Measurements from ENCODE around the gene FAM131C.

Gene FAM131C

GRCh38 chr1:16085522-16085921, 12.1 kb upstream of the FAM131C start:
- TF ChIP-seq POLR2AphosphoS5 (IDR thresholded peaks at IDR 0.05; ENCODE audit: low read depth) = no peak
- peak; percentile 45; the same call in 1 of the 2 replicates for TF ChIP-seq SPI1 (IDR thresholded peaks at IDR 0.05; ENCODE audit: borderline replicate concordance, low read depth)
- H3K4me3 ChIP-seq (replicated peaks; ENCODE audit: insufficient read depth, low read length) = no peak overlapping the region
- DNase-seq (ENCODE audit: low read depth in 1 of 2, low spot score in 1 of 2) = no peak
- H3K27ac ChIP-seq (replicated peaks) = no peak overlapping the region
- H3K27me3 ChIP-seq (ENCODE audit: insufficient read depth, poor library complexity, severe bottlenecking) = no peaks in the 10 kb centered on the region

GRCh38 chr1:16083486-16083885, 10.0 kb upstream of the FAM131C start:
- no peak for DNase-seq (ENCODE audit: low read depth in 1 of 2, low spot score in 1 of 2)
- Histone ChIP-seq H3K27me3 (ENCODE audit: insufficient read depth, poor library complexity, severe bottlenecking) (no peaks in the 10 kb centered on the region), H3K4me3 (replicated peaks; ENCODE audit: insufficient read depth, low read length) (no peak overlapping the region), H3K27ac (replicated peaks) (no peak overlapping the region)
- no peak for TF ChIP-seq POLR2AphosphoS5 (IDR thresholded peaks at IDR 0.05; ENCODE audit: low read depth)
- TF ChIP-seq SPI1 (IDR thresholded peaks at IDR 0.05; ENCODE audit: borderline replicate concordance, low read depth) = no peak
- no peak for TF ChIP-seq GABPA (IDR thresholded peaks at IDR 0.05; ENCODE audit: low read depth)
- TF ChIP-seq, protein P1, sequence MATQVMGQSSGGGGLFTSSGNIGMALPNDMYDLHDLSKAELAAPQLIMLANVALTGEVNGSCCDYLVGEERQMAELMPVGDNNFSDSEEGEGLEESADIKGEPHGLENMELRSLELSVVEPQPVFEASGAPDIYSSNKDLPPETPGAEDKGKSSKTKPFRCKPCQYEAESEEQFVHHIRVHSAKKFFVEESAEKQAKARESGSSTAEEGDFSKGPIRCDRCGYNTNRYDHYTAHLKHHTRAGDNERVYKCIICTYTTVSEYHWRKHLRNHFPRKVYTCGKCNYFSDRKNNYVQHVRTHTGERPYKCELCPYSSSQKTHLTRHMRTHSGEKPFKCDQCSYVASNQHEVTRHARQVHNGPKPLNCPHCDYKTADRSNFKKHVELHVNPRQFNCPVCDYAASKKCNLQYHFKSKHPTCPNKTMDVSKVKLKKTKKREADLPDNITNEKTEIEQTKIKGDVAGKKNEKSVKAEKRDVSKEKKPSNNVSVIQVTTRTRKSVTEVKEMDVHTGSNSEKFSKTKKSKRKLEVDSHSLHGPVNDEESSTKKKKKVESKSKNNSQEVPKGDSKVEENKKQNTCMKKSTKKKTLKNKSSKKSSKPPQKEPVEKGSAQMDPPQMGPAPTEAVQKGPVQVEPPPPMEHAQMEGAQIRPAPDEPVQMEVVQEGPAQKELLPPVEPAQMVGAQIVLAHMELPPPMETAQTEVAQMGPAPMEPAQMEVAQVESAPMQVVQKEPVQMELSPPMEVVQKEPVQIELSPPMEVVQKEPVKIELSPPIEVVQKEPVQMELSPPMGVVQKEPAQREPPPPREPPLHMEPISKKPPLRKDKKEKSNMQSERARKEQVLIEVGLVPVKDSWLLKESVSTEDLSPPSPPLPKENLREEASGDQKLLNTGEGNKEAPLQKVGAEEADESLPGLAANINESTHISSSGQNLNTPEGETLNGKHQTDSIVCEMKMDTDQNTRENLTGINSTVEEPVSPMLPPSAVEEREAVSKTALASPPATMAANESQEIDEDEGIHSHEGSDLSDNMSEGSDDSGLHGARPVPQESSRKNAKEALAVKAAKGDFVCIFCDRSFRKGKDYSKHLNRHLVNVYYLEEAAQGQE (IDR thresholded peaks at IDR 0.05; ENCODE audit: insufficient replicate concordance, low read depth) = no peak
- TF ChIP-seq, protein P2, sequence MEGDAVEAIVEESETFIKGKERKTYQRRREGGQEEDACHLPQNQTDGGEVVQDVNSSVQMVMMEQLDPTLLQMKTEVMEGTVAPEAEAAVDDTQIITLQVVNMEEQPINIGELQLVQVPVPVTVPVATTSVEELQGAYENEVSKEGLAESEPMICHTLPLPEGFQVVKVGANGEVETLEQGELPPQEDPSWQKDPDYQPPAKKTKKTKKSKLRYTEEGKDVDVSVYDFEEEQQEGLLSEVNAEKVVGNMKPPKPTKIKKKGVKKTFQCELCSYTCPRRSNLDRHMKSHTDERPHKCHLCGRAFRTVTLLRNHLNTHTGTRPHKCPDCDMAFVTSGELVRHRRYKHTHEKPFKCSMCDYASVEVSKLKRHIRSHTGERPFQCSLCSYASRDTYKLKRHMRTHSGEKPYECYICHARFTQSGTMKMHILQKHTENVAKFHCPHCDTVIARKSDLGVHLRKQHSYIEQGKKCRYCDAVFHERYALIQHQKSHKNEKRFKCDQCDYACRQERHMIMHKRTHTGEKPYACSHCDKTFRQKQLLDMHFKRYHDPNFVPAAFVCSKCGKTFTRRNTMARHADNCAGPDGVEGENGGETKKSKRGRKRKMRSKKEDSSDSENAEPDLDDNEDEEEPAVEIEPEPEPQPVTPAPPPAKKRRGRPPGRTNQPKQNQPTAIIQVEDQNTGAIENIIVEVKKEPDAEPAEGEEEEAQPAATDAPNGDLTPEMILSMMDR (IDR thresholded peaks at IDR 0.05; ENCODE audit: insufficient read depth, low read length) = no peak

- DNase-seq (ENCODE audit: low read depth in 1 of 2, low spot score in 1 of 2) = peak in 1 of 2 experiments; percentile 48
- no peak overlapping the region for H3K27ac ChIP-seq (replicated peaks)
- no peak overlapping the region for H3K4me3 ChIP-seq (replicated peaks; ENCODE audit: insufficient read depth, low read length)
- TF ChIP-seq, protein P2 (IDR thresholded peaks at IDR 0.05; ENCODE audit: insufficient read depth, low read length) = peak; percentile 96
- no peak for TF ChIP-seq SPI1 (IDR thresholded peaks at IDR 0.05; ENCODE audit: borderline replicate concordance, low read depth)
- H3K27me3 ChIP-seq (ENCODE audit: insufficient read depth, poor library complexity, severe bottlenecking) = no peaks in the 10 kb centered on the region
Observed at GRCh38 chr1:16082283-16083038, 9.0 kb upstream of the FAM131C start.

- no peak for DNase-seq (ENCODE audit: low read depth in 1 of 2, low spot score in 1 of 2)
- H3K4me3 ChIP-seq (replicated peaks; ENCODE audit: insufficient read depth, low read length) = no peak overlapping the region
- TF ChIP-seq SPI1 (IDR thresholded peaks at IDR 0.05; ENCODE audit: borderline replicate concordance, low read depth) = no peak
- TF ChIP-seq, protein P1 (IDR thresholded peaks at IDR 0.05; ENCODE audit: insufficient replicate concordance, low read depth) = no peak
- no peak for TF ChIP-seq POLR2AphosphoS5 (IDR thresholded peaks at IDR 0.05; ENCODE audit: low read depth)
- TF ChIP-seq, protein P2 (IDR thresholded peaks at IDR 0.05; ENCODE audit: insufficient read depth, low read length) = no peak
- TF ChIP-seq GABPA (IDR thresholded peaks at IDR 0.05; ENCODE audit: low read depth) = no peak
- H3K27ac ChIP-seq (replicated peaks) = no peak overlapping the region
- H3K27me3 ChIP-seq (ENCODE audit: insufficient read depth, poor library complexity, severe bottlenecking) = no peaks in the 10 kb centered on the region
Observed at GRCh38 chr1:16081636-16082035, 8.2 kb upstream of the FAM131C start.
